ENCODE measurements around the gene SPECC1L.
"Not testable (repeated sequence)": the region's sequence is repeated elsewhere in the genome, so short reads cannot be mapped to it uniquely, and the experiment has no call there.

Gene SPECC1L, protein sequence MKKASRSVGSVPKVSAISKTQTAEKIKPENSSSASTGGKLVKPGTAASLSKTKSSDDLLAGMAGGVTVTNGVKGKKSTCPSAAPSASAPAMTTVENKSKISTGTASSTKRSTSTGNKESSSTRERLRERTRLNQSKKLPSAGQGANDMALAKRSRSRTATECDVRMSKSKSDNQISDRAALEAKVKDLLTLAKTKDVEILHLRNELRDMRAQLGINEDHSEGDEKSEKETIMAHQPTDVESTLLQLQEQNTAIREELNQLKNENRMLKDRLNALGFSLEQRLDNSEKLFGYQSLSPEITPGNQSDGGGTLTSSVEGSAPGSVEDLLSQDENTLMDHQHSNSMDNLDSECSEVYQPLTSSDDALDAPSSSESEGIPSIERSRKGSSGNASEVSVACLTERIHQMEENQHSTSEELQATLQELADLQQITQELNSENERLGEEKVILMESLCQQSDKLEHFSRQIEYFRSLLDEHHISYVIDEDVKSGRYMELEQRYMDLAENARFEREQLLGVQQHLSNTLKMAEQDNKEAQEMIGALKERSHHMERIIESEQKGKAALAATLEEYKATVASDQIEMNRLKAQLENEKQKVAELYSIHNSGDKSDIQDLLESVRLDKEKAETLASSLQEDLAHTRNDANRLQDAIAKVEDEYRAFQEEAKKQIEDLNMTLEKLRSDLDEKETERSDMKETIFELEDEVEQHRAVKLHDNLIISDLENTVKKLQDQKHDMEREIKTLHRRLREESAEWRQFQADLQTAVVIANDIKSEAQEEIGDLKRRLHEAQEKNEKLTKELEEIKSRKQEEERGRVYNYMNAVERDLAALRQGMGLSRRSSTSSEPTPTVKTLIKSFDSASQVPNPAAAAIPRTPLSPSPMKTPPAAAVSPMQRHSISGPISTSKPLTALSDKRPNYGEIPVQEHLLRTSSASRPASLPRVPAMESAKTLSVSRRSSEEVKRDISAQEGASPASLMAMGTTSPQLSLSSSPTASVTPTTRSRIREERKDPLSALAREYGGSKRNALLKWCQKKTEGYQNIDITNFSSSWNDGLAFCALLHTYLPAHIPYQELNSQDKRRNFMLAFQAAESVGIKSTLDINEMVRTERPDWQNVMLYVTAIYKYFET

DNA sequence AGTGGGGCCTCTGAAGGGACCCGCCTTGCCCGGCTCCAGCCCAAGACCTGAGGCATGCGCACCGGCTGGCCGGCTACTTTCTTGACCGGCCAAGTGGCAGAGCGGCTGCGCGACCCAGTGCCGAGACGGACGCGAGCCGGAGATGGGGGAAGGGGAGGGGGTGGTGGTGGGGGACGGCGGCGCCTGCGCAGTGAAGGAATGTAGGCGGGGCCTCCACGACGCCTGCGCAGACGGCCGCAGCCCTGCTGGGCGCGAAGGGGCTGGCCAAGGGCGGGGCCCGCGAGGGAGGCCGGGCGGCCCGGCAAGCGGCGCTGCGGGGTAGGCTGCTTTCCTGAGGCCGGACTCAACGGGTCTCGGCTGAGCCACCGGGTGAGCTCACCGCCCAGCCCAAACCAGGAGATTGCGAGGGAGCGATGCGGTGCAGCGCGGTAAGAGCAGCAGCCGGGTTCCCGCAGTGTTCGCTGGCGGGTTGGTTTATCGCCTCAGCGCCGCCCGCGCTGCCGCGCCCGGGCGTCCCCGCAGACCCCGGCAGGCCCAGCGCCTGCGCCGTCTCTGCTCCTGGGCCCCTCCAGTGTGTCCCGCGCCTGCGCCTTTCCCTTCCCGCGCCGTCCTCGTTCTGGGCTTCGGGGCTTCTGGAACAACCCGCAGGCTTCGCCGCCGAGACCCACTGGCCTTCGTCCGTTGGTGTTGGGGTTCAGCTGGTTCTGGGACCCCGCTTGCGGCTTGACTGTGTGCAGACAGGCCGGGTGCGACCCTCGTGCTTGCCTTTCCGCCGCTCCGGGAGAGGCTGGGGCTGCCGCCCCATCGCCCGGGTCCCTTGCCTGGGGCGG, at the start of gene SPECC1L:
SPECC1L (plus strand) TSS at position 276 of the 830 bp plus-strand sequence. CDS start 31,401 bp downstream, outside the sequence.
- Mint-ChIP-seq H3K9me3 (no peaks in the 10 kb centered on the region), H3K4me1 (peaks cover 43% of the 10 kb centered on the region), H3K27me3 (no peaks in the 10 kb centered on the region), H3K4me3 (peak within 1 kb of the TSS; percentile 90 to 96), H3K27ac (peak within 1 kb of the TSS; percentile 97 to 99)
- DNase-seq (peak; percentile 93 to 94), ATAC-seq (peak; percentile 90)

DNA sequence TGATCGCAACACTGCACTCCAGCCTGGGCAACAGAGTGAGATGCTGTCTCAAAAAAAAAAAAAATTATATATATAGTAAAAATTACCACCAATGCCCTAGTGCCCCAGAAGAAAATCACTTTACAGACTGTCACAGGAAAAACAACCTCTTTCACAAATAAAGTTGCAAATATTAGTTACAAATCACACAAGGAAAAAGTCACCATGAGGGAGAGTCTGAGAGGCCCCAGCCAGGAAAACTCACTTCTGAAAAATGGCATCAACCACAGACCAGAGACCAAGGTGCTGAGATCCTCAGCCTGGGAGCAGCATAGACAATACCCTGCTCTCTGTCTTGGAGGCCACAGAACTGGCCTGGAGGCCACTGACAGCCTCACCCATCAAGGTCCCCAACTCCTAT, 46.2 kb upstream of the SPECC1L start:
- Mint-ChIP-seq H3K9me3 (no peaks in the 10 kb centered on the region), H3K4me3 (no peak overlapping the region), H3K27me3 (no peaks in the 10 kb centered on the region), H3K4me1 (no peaks in the 10 kb centered on the region), H3K27ac (no peak overlapping the region)
- ATAC-seq (no peak), DNase-seq (no peak)

DNA sequence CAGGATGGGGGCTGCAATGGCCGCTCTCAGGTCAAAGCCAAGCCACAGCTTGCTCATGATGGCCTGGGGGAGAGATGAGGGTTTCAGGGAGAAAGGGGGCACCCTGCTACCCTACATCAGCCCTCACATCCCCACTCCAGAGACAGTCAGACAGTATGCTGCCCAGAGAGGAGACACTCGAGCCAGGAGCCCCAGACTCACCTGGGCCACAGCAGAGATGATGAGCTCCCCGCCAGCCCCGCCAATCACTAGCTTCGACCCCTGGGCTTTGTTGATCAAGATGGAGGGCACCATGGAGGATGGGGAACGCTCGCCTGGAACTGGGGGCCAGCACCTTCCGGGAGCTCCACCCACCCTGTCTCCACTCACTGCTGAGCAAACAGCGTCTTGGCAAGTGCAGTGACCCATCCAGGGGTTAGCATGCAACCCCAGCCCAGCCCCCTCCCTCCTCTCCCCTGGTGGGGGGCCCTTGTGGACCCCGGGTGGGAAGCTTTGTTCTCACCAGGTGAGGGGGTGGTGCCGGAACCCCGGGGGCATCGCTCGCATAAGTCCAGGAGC, 45.5 kb upstream of the SPECC1L start:
- H3K4me1 Mint-ChIP-seq = no peaks in the 10 kb centered on the region
- H3K4me3 Mint-ChIP-seq = no peak overlapping the region
- ATAC-seq (no peak), DNase-seq (no peak)
- H3K9me3 Mint-ChIP-seq = no peaks in the 10 kb centered on the region
- H3K27me3 Mint-ChIP-seq = no peaks in the 10 kb centered on the region
- H3K27ac Mint-ChIP-seq = no peak overlapping the region

DNA sequence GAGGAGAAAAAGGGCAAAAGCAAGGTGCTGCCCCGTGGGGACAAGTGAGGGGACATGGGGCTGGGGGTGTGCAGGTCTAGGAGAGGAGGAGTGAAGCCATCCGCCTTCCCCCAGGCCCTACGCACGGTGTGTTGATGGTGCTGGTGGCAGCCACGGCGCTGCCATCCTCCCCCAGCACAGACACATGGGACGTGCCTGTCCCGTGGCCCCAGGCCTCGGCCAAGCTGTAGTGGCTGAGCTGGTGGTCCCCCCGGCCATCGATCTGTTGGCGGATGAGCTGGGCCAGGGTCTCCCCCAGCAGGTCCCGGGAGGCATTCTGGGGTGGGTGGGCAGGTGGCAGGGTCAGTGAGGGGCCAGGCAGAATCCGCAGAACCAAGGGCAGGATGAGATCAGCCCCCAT, 44.7 kb upstream of the SPECC1L start:
- no peak for ATAC-seq
- H3K4me3 Mint-ChIP-seq = no peak overlapping the region
- no peaks in the 10 kb centered on the region for H3K27me3 Mint-ChIP-seq
- H3K27ac Mint-ChIP-seq = no peak overlapping the region
- DNase-seq = no peak
- H3K4me1 Mint-ChIP-seq = no peaks in the 10 kb centered on the region
- H3K9me3 Mint-ChIP-seq = no peaks in the 10 kb centered on the region

DNA sequence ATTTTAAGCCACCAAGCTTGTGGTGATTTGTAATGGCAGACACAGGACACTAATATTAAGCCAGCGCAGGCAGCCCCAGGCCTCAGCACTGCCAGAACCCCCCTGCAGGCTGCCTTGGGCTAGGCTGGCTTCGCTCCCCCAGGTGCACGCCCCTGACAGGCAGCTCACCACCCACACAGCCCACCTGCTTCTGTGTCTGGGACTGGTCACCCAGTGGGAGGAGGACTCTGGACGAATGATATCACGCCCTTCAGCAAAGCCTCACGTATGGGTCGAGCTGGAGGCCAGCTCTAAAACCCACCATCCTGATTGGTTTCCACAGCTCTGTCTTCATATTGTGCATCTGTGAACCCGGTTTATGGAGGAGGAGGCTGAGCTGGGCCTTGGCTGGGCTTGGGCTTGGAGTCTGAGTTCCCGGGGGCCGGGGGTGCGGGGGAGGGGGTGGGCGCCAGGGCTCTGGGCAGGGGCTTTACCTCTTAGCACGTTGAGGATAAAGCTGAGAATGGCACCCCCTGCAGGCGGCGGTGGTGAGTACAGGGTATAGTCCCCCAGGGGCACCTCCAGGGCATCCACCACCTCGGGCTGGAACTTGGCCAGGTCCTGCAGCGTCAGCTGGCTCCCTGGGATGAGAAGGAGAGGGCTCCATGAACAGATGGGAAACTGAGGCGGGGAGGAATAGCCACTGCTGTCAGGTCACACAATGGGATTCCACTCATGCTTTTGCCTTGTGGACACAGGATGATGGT, 39.5 kb upstream of the SPECC1L start:
- peak overlapping the region in 1 of 2 donors; percentile 15 for H3K27ac Mint-ChIP-seq
- DNase-seq = peak; percentile 56 to 62
- no peak overlapping the region for H3K4me3 Mint-ChIP-seq
- H3K4me1 Mint-ChIP-seq = peaks cover 4% of the 10 kb centered on the region
- no peaks in the 10 kb centered on the region for H3K27me3 Mint-ChIP-seq
- peak; percentile 75 for ATAC-seq
- H3K9me3 Mint-ChIP-seq = no peaks in the 10 kb centered on the region

DNA sequence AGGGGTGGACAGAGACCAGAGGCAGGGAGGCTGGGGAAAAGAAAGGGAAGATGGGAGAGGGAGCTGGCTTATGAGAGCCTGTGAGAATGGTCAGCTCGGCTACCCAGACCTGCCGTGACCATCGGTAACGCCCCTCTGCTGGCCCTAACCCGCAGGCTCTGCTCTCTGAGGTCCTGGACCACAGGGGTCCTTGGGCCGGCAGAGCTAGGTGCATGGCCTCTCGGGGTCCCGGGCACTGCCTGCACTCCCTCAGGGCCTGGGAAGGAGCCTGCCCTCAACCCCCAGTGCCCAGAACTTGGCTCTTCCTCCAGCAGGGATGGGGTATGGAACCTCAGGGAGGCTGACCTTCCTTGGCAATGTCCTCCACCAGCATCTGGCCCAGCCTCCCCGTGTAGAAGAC, 38.9 kb upstream of the SPECC1L start:
- DNase-seq (no peak), ATAC-seq (no peak)
- H3K27ac Mint-ChIP-seq = peak overlapping the region in 1 of 2 donors; percentile 15
- H3K4me3 Mint-ChIP-seq = no peak overlapping the region
- H3K27me3 Mint-ChIP-seq = no peaks in the 10 kb centered on the region
- H3K9me3 Mint-ChIP-seq = no peaks in the 10 kb centered on the region
- H3K4me1 Mint-ChIP-seq = peaks cover 4% of the 10 kb centered on the region

DNA sequence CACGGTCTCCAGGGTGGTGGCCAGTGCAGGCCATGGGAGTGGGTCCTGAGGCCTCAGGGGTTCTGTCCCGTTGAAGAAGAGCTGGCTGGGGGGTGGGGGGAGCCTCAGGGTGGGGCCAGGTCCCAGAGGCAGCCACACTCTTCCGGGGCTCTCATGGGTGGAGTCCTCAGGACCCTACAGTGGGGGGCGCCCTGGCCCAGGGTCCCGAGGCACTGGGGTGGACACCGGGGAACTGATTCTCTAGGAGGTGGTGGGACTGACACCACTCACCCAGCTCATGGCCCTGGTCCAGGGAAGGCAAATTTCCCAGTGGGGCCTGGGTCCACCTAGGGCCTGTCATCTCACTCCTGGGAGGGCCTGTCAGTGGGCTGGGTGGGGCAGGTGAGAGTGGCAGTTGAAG, 38.5 kb upstream of the SPECC1L start:
- no peak for DNase-seq
- H3K27ac Mint-ChIP-seq = no peak overlapping the region
- no peaks in the 10 kb centered on the region for H3K27me3 Mint-ChIP-seq
- ATAC-seq = no peak
- H3K9me3 Mint-ChIP-seq = no peaks in the 10 kb centered on the region
- no peak overlapping the region for H3K4me3 Mint-ChIP-seq
- peaks cover 4% of the 10 kb centered on the region for H3K4me1 Mint-ChIP-seq

DNA sequence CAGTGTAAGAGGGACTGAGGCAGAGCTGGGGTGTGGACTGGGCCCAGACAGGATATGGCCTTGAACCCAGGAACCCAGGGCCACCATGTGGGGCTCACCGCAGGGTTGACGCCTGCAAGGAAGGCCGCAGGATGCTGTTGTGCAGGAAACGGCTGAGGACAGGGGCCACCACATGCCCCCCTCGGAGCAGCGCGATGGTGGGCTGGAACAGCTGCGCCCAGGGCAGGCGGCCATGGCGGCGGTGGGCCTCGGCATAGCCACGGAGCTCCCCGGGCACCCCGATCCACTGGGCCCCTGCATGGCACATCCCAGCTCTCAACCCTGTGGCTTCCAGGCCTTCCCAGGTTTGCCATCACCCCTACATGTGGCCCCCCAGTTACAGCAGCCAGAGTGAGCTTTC, 37.9 kb upstream of the SPECC1L start:
- H3K4me3 Mint-ChIP-seq = no peak overlapping the region
- H3K9me3 Mint-ChIP-seq = no peaks in the 10 kb centered on the region
- no peaks in the 10 kb centered on the region for H3K27me3 Mint-ChIP-seq
- H3K4me1 Mint-ChIP-seq = peaks cover 4% of the 10 kb centered on the region
- DNase-seq (no peak), ATAC-seq (no peak)
- H3K27ac Mint-ChIP-seq = peak overlapping the region in 1 of 2 donors; percentile 42

DNA sequence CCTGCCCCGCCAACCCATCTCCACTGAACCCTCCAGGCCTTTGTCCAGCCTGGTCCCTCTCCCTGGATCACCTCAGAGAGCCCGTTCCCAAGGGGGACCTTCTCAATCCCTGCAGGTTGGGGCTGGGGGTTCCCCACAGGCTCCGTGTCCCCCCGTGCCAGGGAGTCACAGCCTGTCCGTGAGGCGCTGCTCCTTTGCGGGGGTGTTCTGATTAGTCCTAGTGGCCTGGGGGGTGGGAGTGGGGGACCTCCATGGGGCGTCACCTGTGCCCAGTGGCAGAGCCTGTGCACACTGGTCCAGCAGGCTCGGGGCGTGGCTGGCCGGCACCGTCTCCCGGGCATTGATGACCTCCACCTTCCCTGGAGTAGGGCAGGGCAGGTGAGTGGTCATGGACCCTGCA, 37.4 kb upstream of the SPECC1L start:
- Mint-ChIP-seq H3K27ac (no peak overlapping the region), H3K4me1 (peaks cover 4% of the 10 kb centered on the region), H3K27me3 (no peaks in the 10 kb centered on the region), H3K9me3 (no peaks in the 10 kb centered on the region), H3K4me3 (no peak overlapping the region)
- ATAC-seq = no peak
- DNase-seq = no peak

DNA sequence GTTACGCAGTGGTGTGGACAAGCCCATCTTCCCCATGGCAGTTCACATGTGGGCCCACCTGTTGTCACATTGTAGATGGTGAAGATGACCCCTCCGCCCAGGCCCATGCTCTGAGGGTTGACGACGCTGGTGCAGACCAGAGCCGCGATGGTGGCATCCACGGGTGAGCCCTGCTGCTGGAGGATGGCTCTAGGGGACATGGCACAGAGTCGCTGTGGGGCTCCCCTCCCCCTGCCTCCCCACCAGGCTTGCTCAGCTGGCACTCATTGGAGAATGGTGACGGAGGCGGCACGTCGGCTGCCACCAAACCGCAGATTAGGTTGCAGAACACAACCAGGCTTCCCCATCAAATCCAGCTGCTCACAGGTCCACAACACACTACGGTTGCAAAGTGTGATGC, 36.8 kb upstream of the SPECC1L start:
- DNase-seq = no peak

DNA sequence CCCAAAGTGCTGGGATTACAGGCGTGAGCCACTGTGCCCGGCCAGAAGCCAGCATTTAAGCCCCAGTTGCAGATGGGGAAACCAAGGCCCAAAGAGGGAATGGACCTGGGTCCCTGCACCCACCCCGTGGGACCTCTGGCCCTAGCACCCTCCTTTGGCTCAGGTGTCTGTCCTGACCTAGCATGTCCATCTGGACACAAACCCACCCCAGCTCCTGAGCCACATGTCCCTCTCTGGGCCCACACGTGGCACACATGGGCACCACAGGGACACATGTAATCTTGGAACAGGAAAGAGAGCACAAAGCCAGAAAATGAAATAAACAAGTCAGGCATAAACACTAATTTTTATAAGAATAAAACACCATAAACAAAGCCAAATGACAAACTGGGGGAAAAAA, 35.3 kb upstream of the SPECC1L start:
- H3K9me3 Mint-ChIP-seq = no peaks in the 10 kb centered on the region
- DNase-seq = no peak
- no peaks in the 10 kb centered on the region for H3K27me3 Mint-ChIP-seq
- H3K4me3 Mint-ChIP-seq = no peak overlapping the region
- H3K4me1 Mint-ChIP-seq = peaks cover 4% of the 10 kb centered on the region
- H3K27ac Mint-ChIP-seq = no peak overlapping the region
- ATAC-seq = no peak

More for the DNA sequence above, 36.8 kb upstream of the SPECC1L start:
- no peaks in the 10 kb centered on the region for H3K9me3 Mint-ChIP-seq
- no peaks in the 10 kb centered on the region for H3K27me3 Mint-ChIP-seq
- ATAC-seq = no peak
- H3K4me3 Mint-ChIP-seq = no peak overlapping the region
- H3K27ac Mint-ChIP-seq = no peak overlapping the region
- peaks cover 4% of the 10 kb centered on the region for H3K4me1 Mint-ChIP-seq

DNA sequence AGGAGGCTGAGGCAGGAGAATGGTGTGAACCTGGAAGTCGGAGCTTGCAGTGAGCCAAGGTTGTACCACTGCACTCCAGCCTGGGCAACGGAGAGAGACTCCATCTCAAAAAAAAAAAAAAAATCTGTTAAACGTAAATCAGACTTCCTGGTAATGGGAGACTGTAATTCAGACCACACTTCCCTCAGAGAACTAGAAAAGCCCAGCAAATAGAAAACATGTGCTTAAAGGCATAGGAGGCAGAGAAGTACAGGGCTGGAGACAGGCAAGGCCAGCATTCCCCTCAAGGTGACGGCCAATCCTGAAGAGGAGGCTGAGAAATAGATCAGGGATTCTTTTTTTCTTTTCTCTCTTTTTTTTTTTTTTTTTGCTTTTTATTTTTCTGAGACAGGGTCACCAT, 34.0 kb upstream of the SPECC1L start:
- Mint-ChIP-seq H3K27me3 (no peaks in the 10 kb centered on the region), H3K9me3 (no peaks in the 10 kb centered on the region), H3K4me1 (peaks cover 11% of the 10 kb centered on the region), H3K27ac (no peak overlapping the region), H3K4me3 (no peak overlapping the region)
- DNase-seq (no peak), ATAC-seq (no peak)

DNA sequence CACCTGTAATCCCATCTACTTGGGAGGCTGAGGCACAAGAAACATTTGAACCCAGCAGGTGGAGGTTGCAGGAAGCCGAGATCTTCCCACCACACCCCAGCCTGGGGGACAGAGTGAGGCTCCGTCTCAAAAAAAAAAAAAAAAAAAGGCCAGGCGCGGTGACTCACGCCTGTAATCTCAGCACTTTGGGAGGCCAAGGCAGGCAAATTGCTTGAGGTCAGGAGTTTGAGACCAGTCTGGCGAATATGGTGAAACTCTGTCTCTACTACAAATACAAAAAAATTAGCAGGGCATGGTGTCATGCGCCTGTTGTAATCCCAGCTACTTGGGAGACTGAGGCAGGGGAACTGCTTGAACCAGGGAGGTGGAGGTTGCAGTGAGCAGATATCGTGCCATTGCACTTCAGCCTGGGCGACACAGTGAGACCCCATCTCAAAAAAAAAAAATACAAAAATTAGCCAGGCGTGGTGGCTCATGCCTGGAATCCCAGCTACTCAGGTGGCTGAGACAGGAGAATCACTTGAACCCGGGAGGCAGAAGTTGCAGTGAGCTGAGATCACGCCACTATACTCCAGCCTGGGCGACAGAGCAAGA, 32.4 kb upstream of the SPECC1L start:
- not testable (repeated sequence) for DNase-seq, H3K4me3 Mint-ChIP-seq, H3K27ac Mint-ChIP-seq, ATAC-seq, H3K9me3 Mint-ChIP-seq, H3K27me3 Mint-ChIP-seq
- H3K4me1 Mint-ChIP-seq = peaks cover 26% of the 10 kb centered on the region

DNA sequence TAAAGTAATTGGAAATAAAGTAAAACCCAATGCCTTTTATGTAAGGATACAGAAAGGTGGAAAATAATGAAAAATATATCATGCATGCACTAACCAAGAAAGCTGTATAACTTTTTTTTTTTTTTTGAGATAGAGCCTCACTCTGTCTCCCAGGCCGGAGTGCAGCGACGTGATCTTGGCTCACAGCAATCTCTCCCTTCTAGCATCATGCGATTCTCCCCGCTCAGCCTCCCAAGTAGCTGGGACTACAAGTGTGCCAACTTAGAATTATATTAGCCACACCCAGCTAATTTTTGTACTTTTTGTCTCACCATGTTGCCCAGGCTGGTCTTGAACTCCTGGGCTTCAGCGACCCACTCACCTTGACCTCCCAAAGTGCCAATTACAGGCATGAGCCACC, 30.2 kb upstream of the SPECC1L start:
- no peak overlapping the region for H3K4me3 Mint-ChIP-seq
- H3K9me3 Mint-ChIP-seq = no peaks in the 10 kb centered on the region
- no peak for ATAC-seq
- H3K4me1 Mint-ChIP-seq = peaks cover 44% of the 10 kb centered on the region
- no peaks in the 10 kb centered on the region for H3K27me3 Mint-ChIP-seq
- no peak overlapping the region for H3K27ac Mint-ChIP-seq
- DNase-seq = no peak
